Glomerular endothelial cell (primary cell): ENCODE results near the gene SDHAF2. TPM values are rescaled to one million over a fixed set of nuclear protein-coding genes. Genes with fewer than 3 reads are reported as not detected.
"Not testable (repeated sequence)": the region's sequence is repeated elsewhere in the genome, so short reads cannot be mapped to it uniquely, and the experiment has no call there.

Source experiments
- DNase-seq: peaks from one replicate; pipeline ENCODE4 v3.0.0-alpha.2; 2011; ENCODE audit warnings: low read depth, low spot score; ENCODE audit errors: extremely low read depth
- total RNA-seq: library from RNA; depleted of rRNA; stranded (reverse); fragments of >200 nt; gene quantifications from 2 replicates; pipeline ENCODE4 v1.2.3, GENCODE V29; 2015

Gene SDHAF2
- total RNA-seq, 1 donor from 2014 or later = 50.1 TPM

DNA sequence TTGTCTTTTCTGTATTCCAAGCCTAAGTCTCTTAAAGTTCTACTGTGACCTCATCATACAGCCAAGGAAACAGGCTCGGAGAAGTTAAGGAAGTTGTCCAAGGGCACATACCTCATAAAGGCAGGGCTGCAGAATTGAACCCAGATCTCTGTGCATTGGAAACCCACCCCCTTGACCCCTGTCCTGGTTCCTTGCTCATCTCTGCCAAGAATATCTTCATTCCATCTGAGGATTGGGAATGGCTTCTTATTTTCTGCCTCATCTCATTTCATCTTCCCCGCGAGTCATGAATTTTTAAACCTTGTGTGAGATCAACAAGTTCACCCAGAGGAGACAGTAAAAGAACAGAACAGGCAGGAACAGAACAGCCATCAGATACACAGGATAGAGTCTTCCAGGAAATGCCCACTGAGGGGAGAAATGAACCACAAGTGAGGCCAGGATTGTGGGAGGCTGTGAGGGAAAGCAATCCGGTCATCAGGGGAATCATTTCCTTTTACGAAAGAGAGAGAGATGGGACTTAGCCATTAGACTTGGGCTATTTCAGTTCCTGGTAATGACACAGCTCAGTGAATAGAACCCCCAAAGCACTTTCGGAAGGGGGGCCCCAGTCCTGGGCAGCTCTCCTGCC is 44.2 kb downstream of the SDHAF2 start:
- no peak for DNase-seq

DNA sequence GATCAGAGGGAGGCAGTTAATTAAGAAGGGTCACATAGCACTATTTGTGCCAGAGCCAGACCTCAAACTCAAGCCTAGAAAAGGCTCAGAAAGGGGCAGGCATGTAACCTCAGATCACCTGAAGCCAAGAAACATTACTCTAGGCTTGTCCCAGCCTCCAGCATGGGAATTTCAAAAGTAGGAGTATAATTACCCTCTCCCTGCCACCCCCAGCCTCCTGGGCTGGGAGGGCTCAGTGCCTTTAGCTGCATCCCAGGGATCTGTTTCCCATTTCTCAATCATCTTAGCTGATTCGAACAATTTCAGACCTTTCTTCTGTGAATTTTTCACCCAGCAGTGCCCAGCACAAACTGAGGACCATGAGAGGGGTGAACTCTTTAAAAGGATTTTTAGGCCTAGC is 45.5 kb downstream of the SDHAF2 start:
- no peak for DNase-seq

DNA sequence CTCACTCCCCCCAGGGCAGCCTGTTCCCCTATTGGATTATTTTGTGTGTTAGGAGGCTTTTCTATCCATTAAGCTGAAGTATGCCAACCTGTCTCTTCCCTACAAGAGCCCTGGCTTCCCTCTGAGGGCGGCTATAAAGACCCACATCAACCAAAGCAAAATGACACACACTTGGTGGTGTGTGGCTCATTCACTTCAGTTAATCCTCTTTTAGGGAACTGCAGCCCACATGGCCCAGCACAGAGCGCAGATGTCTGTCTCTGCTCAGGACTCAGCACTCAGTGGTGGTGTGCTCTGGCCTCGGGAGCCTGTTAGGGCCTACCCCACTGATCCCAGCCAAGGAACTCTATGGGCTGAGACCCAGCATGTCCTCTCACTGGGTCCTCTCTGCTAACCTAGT is 46.4 kb downstream of the SDHAF2 start:
- DNase-seq = no peak

DNA sequence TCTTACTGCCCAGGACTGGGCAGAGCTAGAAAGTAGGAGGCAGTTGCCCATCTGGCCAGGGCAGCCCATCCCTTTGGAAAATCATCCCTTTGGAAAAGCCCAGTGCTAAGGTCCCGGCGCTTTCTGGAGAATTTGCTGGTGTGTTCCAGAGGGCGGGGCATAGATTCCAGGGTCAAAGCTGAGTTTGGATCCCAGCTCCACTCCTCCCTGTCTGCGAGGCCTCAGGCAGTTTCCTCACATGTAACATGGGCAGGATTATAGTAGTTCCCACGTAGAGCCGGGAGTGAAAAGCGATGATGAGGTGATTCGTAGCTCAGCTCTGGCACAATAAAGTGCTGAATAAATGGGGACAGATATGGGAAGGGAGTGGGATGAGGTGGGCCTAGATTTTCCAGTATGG is 47.2 kb downstream of the SDHAF2 start:
- DNase-seq = no peak

DNA sequence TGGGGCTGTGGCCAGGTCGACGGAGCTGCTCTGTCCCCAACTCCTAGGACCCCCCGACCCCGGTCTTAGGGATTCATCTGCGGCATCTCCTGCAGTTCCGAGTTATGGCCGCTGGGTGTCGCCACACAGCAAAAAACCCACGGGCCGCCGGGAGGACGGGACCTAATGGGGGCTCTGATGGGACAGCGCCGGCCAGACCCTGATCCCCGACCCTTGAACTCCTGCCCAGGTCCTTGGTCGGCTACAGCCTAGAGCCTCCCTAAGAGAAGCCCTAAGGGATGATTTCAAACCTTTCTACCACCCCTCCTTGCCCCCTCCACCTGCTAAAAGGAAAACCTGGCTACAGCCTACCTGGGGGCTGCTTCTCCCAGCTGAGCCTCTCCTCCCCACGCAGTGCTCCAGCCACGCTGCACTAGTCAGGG is 47.8 kb downstream of the SDHAF2 start:
- no peak for DNase-seq

DNA sequence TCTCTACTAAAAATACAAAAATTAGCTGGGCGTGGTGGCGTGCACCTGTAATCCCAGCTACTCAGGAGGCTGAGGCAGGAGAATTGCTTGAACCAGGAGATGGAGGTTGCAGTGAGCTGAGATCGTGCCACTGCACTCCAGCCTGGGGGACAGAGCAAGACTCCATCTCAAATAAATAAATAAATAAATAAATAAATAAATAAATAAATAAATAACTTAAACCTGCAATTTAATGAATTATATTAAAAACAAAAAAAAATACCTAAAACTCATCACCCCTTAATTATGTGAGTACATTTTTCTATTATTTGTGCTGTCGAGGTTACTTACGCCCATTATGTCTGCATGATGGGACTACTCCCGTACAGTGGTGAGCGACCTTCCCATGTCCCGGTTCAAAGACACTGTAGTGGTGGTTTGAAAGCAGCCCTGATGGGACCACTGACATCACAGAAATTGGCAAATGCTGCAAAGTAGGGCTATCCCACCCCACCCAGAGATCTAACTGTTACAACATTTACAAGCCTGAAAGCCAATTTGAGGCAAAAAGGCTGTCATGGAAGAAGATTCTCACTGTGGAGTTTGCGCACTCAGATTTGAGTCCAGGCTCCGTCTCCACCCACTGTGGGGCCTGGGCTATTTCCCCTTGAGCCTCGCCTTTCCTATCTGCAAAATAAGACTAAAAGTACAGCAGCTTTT is 49.6 kb downstream of the SDHAF2 start:
- DNase-seq = not testable (repeated sequence)

DNA sequence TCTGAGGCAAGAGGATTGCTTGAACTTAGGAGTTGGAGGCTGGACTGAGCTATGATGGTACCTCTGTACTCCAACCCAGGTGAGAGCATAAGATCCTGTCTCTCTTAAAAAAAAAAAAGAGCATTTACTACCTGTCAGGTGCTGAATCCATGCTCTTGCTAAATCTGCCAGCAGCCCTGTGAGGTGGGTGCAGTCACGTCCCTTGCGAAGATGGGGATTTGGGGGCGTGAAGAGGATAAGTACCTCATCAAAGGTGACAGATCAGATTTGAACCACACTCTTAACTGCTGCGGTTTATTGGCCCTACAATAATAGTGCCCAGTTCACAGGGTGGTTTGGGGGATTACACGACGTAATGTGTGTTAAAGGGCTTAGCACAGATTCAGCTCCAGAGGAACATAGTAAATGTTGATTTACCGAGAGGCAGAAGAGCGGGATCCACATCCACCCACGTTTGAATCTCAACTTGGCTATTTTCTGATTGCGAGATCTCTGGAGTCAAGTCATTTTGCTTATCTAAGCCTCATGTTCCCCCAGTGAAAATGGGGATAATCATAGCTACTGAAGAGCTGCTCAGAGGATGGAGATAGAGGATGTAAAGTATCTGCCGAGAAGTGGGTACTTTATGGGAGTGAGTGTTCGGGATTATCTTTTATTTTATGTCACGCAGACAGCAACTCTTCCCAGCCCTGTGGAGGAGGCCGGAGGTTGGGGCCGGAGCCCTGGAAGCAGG is 50.5 kb downstream of the SDHAF2 start:
- no peak for DNase-seq

DNA sequence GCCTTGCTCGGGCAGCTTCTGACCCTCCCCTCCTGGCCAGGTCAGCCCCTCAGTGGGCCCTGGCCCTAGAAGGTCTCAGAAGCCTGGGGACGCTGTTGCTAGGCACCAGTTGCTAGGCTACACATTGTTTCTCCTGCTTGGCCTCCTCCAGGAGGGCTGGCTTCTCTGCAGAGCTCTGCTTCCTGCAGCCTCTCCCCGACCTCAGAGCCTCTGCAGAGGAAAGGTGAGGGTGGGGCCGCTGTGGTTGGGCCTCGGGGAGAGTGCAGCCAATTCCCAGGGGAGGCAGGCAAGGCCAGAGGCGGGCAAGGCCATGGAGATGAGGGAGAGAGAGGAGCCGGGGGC is 51.0 kb downstream of the SDHAF2 start:
- DNase-seq = no peak

DNA sequence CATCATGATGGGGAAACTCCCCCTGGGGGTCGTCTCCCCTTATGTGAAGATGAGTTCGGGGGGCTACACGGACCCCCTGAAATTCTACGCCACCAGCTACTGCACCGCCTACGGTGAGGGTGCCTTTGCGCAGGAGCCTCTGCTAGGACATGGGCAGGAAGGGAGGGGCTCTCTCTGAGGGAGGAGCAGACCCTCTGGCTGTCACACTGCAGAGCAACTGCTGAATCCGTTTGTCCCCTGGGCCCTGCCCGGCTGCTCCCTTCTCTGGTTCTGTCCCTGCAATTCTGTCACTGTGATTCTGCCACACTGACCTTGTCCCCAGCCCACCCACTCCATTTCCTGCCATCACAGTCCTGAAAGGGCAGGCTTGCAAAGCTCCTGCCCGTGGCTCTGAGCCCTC is 51.9 kb downstream of the SDHAF2 start:
- DNase-seq = no peak

DNA sequence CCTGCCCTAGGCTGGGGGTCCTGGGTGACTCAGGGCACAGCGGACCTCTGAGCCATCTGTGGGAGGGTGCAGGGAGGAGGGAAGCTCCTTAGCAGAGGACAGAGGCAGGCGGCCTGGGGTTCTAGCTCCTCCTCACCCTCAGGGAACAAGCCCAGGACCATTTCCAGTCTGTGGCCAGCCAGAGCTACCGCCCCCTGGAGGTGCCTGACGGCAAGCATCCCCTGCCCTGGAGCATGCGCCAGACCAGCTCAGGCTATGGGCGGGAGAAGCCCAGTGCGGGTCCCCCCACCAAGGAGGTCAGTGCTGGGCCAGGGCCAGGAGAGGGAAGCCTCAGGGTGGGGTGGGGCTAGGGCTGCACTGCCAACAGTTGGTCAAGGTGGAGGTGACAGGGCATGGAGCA is 52.6 kb downstream of the SDHAF2 start:
- DNase-seq = no peak

DNA sequence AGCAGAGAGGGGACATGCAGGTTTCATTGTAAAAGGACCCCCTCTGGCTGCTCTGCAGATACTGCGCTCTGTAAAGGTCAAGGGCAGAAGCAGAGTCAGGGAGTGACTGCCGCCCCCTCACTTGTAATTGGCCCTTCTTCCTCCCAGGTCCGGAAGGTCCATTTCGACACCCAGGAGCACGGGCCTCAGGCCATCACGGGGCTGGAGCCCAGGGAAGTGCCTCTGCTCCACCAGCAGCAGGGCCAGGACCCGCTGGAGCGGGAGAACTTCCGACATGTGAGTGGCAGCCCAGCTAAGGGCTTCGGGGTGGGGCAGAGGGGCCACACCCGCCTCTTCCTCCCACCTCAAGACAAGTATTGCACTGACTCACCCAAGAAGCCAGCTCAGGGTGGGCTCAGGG is 54.6 kb downstream of the SDHAF2 start:
- DNase-seq = no peak

DNA sequence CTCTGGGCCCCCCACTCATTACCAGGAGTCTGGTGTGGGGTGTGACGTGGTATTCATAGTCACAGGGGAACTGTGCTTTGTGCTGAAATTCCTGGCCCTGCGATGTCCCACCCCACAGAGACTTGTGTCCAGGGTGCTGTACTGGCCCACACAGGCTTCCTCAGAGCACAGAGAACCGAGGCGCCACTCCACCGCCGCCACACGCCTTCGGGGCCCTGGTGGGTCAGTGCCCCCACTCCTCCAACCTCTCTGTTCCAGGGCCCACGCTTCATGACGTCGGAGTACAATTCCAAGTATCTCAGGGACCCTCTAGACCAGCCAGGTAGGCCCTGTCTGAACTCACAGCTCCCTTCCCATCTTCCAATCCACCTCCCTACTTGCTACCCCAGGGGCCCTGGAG is 55.2 kb downstream of the SDHAF2 start:
- no peak for DNase-seq

DNA sequence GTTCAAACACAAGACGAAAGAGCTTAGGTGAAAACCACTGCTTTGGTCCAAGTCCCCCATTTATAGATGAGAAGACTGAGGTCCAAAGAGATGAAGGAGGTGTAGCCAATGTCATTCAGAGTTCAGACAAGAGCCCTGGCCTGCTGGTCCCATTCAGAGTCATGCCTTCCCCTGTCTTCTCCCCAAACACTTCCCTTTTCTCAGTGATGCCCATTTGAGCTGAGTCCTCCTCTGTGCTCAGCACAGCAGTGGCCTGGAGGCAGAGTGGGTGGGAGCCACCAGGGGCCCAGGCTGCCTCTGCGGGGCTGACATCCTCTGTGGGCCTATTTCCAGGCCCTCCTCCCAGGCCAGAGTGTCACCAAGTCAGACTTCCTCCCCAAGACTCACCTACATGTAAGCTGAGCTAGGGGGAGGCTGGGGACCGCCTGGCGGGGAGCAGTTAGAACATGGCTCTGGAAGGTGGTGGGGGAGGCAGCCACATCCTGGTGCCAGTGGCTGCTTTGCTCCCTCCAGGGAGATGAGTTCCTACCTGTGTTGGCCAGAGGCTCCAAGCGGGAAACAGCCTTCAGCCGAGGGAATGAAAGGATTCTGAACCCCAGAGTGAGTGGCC is 56.2 kb downstream of the SDHAF2 start:
- DNase-seq = no peak

DNA sequence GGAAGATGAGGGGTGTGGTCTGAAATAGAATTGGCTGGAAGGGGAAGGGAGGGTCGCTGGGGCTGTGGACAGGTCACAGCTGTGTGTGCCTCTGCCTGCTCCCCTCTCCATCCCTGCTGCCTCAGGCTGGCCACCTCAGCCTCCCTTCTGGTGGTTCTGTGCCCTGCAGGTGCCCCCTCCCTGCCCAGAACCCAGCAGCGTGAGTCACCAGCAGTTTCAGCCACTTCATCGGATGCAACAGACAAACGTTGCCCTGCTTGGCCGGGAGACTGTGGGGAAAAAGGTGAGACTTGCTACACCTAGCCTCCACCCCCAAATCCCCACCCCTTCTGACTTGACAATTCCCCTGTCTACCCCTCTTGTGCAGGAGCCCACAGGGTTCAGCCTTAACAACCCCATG is 56.9 kb downstream of the SDHAF2 start:
- DNase-seq = no peak

DNA sequence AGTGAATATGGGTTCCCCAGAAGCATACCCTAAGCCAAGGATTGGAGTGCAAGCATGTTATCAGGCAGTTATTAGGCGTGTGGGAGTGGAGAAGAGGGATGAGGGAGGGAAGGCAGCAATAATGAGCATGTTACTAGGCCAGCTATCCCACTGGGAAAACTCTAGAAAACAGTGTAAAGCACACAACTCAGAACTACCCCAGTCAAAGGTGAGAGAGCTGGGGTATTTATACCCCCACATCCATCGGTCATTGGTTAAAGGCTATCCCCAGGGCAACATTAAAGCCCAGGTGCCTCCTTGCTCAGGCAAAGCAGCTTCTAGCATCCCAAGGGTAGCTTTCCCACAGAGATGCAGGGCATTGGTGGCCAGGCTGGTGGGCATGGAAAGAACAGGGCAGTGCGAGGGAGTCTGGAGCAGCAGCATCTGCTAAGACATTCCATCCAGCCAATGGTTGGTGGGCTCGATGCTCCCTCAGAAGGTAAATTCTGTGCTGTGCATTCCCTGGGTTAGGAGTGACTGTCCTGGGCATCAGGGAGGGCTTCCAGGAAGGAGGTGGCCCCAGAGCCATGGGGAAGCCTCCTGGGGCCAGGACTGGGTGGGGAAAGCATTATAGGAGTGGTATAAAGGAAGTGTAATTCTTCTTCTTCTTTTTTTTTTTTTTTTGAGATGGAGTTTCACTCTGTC is 57.6 kb downstream of the SDHAF2 start:
- DNase-seq = no peak

DNA sequence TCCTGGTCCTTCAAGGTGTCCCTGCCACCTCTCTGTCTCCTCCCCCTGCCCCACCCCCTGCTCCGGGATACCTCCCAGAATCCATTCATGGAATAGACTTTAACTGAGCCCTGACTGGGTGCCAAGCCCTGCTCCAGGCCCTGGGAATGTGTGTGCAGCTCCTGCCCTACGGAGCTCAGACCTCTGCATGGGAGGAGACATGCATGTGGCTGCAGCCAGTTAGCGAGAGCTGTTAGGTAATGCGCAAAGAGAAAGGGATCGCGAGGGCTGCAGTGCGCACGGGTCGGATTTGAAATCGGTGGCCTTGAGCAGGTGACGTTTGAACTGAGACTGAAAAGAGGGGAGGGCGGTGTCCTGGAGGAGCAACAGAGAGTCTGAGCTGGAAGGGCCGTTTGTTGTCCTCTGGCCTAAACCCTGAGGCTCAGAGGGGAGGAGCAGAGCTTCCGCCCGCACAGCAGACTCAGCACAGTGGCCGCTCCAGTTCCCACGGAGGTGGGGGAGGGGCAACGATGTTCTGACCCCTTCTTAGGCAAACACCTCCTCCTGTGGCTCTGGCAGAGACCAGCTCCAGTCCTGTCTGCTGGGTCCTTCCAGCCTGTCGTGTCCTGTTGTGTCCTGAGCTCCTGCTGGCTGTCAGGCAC is 58.8 kb downstream of the SDHAF2 start:
- DNase-seq = no peak

DNA sequence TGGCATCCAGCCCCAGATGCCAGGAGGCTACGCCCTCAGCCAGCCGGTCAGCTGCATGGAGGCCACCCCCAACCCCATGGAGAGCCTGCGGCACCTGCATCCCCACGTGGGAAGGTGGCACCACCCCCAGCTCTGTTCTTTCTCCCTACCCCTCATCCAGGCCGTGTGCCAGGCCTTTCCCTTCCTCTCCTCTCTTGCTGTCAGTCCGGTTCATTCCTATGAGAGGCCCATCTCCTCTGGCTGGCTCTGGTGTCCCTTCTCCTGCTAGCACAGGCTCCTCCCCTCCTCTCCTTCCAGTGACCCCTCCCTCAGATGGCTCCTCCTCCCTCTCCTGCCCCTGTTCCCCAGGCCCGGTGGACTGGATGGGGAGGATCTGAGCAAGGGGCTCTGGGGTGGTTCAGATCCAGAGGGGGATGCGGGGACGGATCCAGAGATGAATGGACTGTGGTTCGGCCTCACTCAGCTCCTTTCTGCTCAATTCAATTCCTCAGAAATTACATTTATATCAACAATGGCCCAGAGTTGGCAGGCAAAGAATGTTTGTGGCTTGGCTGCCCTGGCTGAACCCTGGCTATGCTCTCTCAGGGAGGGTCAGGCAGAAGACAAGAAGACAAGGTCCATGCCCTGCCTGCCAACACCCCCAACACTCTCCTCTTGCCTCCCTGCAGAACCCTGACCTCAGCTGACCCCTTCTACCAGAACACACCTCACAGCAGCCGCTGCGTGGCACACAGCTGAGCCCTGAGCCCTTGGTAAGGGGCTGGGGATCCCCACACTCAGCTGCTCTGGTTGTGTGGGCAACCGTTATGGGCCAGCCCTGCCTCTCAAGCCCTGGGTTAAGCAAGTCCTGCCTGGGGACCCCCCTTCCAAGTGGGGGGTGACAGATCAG is 60.2 kb downstream of the SDHAF2 start:
- no peak for DNase-seq

DNA sequence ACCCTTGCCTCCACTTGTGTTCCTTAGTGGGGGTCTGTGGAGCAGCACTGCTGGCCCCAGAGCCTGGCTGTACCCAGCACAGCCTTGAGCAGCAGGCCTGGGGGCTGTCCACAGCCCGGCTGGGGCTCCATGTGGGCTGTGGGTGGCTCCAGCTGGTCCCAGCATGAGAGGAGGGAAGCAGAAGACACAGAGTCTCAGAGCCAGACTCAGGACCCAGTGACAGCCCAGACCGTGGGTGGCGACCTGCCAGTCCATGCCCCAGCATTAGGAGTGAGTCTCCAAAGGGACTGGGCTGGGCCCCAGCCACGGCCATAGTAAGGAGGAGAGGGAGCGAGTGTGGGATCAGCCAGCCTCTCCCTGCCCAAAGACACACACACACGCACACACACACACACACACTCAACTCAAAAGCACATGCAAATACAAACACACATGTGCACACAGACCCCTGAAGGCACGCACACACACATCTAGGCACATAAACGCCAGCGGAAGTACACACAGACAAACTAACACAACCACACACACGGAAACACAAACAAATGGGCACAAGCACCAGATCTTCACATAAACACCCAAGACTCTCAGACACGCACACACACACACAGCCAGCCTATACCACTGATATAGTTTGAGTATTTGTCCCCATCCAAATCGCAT is 61.9 kb downstream of the SDHAF2 start:
- DNase-seq = no peak

DNA sequence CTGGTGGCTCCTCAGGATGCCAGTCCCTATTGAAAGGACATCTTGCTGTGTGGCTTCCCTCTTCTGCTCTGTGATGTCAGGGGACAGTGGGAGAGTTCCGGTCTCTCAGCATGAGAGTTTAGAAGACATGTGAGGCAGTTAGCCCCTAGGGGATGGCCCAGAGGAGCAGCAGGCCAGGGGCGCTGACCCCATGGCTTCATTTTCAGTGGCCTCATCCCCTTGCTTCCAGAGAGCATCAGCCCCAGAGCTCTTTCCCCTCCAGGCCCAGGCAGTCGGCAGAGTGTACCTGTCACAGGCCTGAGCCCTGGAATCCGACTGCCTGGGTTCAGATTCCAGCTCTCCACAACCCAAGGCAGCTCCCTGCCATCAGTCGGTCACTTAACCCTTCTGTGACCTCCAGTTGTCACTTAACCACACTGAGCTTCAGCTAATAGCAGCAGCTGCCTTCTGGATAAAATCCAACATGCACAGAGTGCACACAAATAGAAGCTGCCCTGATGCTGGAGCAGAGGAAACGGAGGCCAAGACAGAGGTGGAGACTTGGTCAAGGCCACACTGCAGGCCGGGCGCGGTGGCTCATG is 64.5 kb downstream of the SDHAF2 start:
- no peak for DNase-seq
